ENCODE data around the gene HUWE1. TPM values are rescaled to one million over a fixed set of nuclear protein-coding genes. Genes with fewer than 3 reads are reported as not detected.

The HUWE1 gene
- total RNA-seq, 2 experiments from 2014 or later: 376 to 384 TPM

GRCh38 chrX:53483838-53484405 is 202.6 kb downstream of the HUWE1 start:
- Mint-ChIP-seq H3K4me1 (ENCODE audit: low read depth) (no peaks in the 10 kb centered on the region), H3K36me3 (ENCODE audit: low read depth) (no peaks in the 10 kb centered on the region), H3K27ac (no peak overlapping the region), H3K27me3 (peaks cover 2% of the 10 kb centered on the region), H3K9me3 (no peaks in the 10 kb centered on the region), H3K4me3 (no peak overlapping the region)
- ChIA-PET POLR2A (no interaction called here), CTCF (interaction anchor here (4.0 kb wide), 1 partner anchor 165 kb away, joined by 51 read pairs; no protein-coding TSS in a partner anchor)
- TF ChIP-seq CTCF (IDR thresholded peaks at IDR 0.05): no peak
- intact Hi-C loops (cut with micrococcal nuclease): loop anchor here (5.0 kb wide), 1 partner anchor 172 kb away; no protein-coding TSS in a partner anchor
- ATAC-seq: no peak
- no peak for DNase-seq

- intact Hi-C loops (cut with micrococcal nuclease): loop anchor here (5.0 kb wide), 1 partner anchor 171 kb away; no protein-coding TSS in a partner anchor
- H3K4me1 Mint-ChIP-seq (ENCODE audit: low read depth): no peaks in the 10 kb centered on the region
- peaks cover 2% of the 10 kb centered on the region for H3K27me3 Mint-ChIP-seq
- no peak overlapping the region for H3K4me3 Mint-ChIP-seq
- DNase-seq (no peak), ATAC-seq (no peak)
- H3K36me3 Mint-ChIP-seq (ENCODE audit: low read depth): no peaks in the 10 kb centered on the region
- POLR2A ChIA-PET: no interaction called here
- no peak for TF ChIP-seq CTCF (IDR thresholded peaks at IDR 0.05)
- CTCF ChIA-PET: interaction anchor here (4.0 kb wide), 1 partner anchor 165 kb away, joined by 51 read pairs; no protein-coding TSS in a partner anchor
- H3K9me3 Mint-ChIP-seq: no peaks in the 10 kb centered on the region
- no peak overlapping the region for H3K27ac Mint-ChIP-seq
Measured at GRCh38 chrX:53483416-53483815, 203.1 kb downstream of the HUWE1 start.

Small RNA genes lying within 50 kb of the gene (microRNA-seq; reads per million reads assigned to microRNA genes)
- gene MIR98 (ENCODE audit: borderline microRNAs expressed, borderline replicate concordance): 11,772 reads per million, percentile 98 among the genes with 10 or more reads in this experiment
- 1,824 reads per million, percentile 91 among the genes with 10 or more reads in this experiment for gene MIRLET7F2 (ENCODE audit: borderline microRNAs expressed, borderline replicate concordance)
